SH-SY5Y (cell line): ENCODE results near the gene CCDC74B.
"Not testable (repeated sequence)": the region's sequence is repeated elsewhere in the genome, so short reads cannot be mapped to it uniquely, and the experiment has no call there.

Experiments used
- GATA2 ChIP-seq: IDR thresholded peaks from 2 replicates; pipeline ENCODE4 v1.6.1; 2011; ENCODE audit warnings: mild to moderate bottlenecking, low read depth, low read length
- GATA3 ChIP-seq: IDR thresholded peaks from 2 replicates; pipeline ENCODE4 v1.6.1; 2011; ENCODE audit warnings: low read depth, mild to moderate bottlenecking, low read length, moderate library complexity

The CCDC74B gene

DNA sequence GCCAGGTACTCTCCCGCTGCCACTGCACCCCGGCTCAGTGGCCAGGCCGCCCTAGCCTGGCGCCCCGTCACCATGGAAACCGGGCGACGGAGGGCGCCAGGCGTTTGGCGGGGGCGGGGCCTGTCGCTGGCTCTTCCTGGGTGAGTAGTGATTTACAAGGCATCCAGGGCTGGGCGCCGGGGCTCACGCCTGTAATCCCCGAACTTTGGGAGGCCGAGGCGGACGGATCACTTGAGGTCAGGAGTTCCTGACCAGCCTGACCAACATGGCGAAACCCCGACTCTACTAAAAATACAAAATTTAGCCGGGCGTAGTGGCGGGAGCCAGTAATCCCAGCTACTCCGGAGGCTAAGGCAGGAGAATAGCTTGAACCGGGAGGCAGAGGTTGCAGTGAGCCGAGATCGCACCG, at the start of gene CCDC74B:
TSS of gene CCDC74B (minus strand) at position 107 of the 409 bp plus-strand sequence. CDS start 116 bp downstream, outside the sequence.
- not testable (repeated sequence) for TF ChIP-seq GATA3, GATA2

DNA sequence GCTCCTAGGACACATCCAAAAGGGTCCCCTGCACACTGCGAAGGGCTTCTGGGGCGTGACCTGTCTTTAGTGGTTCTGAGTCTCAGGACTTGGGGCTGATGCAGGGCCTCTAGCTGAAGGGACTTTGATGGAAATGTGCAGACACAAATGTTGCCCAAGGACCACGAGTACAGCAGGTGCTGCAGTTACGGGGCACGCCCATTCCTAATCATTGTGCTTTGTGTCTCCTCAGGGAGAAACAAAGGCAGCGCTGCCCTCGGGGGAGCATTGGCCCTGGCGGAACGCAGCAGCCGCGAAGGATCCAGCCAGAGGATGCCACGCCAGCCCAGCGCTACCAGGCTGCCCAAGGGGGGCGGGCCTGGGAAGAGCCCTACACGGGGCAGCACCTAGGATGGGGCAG, 45.3 kb upstream of the CCDC74B start:
- TF ChIP-seq GATA3 (no peak), GATA2 (no peak)

DNA sequence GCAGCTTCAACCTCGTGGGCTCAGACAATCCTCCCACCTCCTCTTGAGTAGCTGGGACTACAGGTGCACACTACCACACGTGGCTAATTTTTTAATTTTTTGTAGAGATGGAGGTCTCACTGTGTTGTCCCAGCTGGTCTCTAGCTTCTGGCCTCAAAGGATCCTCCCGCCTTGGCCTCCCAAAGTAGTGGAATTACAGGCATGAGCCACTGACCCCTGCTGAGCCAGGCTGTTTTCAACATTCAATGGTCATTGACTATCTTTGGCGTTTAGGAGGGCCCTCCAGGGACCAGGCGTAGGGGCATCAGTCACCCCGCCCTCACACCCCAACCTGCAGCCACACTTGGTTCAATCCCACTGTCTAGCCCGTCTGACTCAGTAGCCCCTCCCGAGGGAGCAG, 42.4 kb upstream of the CCDC74B start:
- TF ChIP-seq GATA2 = no peak

DNA sequence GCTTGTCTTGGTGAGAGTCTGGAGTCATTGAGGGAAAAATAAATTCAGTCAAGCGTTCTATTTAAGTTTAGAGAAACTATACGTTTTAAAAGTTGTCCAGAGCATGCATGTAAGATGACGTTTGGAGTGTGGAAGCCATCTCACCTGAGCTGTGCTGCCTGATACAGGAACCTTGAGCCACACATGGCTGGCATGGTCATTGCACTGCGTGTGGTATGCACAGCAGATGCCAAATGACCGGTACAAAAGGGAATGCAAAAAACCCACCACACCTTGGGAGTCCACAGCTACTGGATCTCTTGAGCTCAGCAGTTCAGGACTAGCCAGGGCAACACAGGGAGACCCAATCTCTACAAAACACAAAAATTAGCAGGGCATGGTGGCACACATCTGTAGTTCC, 41.5 kb upstream of the CCDC74B start:
- TF ChIP-seq GATA2 (no peak), GATA3 (no peak)

GRCh38 chr2:130185896-130186295, 41.0 kb upstream of the CCDC74B start:
- TF ChIP-seq GATA3 (no peak), GATA2 (no peak)

DNA sequence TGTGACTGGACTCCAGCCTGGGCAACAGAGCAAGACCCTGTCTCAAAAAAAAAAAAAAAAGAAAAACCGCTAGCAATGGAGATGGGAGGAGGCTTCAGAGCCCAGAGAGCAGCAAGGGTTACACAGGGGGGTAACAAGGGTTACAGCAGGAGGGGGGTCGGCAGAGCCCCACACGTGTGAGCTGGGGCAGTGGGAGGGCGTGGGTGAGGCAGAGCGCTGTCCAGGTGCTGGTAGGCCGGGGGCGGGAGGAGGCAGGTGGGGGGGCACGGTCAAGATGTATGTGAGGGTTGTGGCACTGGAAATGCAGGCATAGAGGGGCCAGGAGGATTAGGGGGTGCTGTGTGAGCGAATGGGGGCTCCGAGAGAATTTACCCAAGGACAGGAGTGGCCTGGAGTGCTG, 40.5 kb upstream of the CCDC74B start:
- TF ChIP-seq GATA3 (no peak), GATA2 (no peak)

DNA sequence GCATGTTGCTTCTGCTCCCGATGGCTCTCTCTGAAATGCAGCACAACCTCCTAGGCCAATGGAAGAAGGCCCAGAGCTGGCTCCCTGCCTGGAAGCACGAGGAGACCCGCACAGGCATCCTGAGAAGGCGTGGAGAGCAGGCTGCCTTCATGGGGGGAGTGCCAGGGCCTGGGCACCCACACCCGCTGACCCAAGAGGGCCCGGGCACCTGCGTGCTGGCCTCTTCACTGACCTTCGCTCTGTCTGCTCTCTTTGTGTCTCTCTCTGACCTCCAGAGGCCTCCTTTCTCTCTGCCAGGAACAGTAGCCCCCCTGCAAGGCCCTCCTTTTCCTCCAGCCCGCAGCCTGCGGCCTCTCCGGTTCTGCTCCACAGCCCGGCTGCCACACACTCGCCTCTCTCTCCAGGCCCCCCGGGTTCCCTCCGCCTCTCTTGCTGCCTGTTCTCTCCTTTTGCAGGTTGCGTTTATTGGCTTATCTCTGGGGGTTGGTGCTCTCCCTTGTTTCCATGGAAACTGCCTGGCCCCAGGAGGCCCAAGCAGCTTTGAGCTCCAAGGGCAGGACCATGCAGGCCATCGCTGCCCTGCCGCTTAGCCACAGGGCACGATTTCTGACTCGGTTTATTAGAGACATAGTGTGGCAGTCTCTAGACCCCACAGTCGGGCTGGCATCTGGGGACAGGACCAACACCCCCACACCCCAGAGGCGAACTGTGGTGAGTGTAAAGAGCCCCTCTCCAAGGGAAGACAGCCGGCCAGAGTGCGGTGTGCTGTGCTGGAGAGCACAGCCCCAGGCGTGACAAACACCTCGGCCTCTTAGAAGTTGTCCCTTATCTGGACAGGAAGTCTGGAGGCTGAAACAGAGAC, 38.8 kb upstream of the CCDC74B start:
- TF ChIP-seq GATA3 (no peak), GATA2 (peak; percentile 70)

DNA sequence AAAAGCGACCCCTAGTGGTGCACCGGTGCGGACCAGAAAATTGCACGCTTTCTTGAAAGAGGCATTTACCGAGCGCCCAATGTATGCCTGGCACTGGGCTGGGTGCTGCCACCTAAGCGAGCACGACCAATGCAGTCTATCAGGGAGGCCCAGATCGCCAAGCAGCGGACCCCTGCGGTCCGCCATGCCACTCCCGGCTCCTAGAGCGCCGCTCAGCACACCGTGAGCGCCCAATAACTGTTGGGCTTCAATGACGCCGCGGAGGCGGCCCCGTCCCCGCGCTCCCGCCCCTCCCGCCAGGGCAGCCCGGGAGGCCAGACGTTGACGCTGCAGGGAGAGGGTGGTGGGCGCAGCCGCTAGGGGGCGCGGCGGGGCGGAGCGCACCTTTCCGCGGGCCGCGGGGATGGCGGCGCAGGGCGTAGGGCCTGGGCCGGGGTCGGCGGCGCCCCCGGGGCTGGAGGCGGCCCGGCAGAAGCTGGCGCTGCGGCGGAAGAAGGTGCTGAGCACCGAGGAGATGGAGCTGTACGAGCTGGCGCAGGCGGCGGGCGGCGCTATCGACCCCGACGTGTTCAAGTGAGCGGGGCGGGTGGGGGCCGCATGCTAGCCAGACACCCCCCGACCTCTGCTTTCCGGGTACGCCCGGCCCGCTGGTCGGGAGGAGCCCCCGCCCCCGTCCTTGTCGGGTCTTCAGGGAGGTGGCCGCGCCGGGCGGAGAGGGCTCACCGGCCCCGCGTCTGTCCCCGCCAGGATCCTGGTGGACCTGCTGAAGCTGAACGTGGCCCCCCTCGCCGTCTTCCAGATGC, 37.2 kb upstream of the CCDC74B start, which contains the start of gene MZT2B:
TSS of gene MZT2B (plus strand) at position 383 of the 803 bp plus-strand sequence. CDS start at position 404, 21 bp downstream.
- TF ChIP-seq GATA3, GATA2: not testable (repeated sequence)

DNA sequence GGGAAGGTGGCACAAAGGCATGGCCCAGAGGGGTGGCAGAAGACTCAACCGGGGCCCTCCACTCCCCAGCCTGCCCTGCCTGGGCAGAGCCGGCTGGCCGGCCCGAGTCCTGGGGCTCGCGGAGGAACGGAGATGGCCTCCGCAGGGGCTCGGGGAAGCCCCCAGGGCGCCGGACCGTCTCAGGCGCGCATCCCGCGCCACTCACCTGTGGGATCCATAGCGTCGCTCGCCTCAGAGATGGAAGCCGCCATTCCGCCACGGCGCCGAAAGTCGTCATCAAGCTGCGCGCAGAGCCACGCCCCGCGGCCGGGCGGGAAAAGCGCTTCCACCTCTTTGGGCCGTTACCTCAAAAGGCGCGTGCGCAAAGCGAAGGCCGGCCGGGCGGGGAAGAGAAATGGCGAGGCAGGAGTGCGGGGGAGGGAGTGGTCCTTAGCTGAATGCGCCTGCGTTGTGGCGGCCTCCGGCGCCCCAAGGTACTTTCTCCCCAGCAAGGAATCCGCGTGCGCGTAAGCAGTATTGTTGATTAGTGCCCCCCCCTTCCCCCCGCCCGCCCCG, 36.5 kb upstream of the CCDC74B start, which contains the start of gene SMPD4:
TSS of gene SMPD4 (minus strand) at position 278 of the 555 bp plus-strand sequence. CDS start 5,010 bp downstream, outside the sequence.
- TF ChIP-seq GATA2 (no peak), GATA3 (no peak)

DNA sequence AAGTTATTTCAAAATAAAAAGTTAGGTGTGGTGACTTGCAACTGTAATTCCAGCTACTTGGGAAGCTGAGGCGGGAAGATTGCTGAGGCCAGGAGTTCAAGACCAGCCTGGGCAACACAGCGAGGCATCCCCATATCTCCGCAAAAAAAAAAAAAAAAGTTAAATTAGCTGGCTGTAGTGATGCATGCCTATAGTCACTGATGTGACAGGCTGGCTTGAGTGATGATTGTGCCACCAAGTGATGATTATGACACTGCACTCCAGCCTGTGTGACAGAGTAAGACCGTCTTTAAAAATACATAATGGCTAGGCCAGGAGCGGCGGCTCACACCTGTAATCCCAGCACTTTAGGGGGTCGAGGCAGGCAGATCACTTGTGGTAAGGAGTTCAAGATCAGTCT, 25.0 kb upstream of the CCDC74B start:
- TF ChIP-seq GATA3 (no peak), GATA2 (no peak)

DNA sequence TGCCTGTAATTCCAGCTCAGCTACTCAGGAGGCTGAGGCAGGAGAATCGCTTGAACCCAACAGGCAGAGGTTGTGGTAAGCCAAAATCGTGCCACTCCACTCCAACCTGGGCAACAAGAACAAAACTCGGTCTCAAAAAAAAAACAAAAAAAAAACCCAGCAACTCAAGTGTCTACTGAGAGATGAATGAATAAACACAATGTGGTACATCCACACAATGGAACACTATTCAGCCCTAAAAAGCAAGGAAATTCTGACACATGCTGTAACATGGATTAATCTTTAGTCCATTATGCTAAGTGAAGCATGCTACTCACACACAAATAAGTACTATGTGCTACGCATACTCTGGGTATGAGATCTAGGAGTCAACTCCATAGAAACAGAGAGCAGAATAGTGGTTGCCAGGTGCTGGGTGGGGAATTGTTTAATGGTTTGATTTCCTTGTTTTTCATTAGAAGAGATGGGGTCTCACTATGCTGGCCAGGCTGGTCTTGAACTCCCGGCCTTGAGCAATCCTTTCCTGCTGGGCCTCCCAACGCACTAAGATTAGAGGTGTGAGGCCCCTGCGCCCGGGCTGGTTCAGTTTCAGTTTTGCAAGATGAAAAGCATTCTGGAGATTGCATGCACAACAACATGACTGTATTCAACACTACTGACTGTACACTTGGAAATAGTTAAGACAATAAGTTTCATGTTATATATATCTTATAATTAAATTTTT, 20.5 kb upstream of the CCDC74B start:
- TF ChIP-seq GATA2 (no peak), GATA3 (no peak)

DNA sequence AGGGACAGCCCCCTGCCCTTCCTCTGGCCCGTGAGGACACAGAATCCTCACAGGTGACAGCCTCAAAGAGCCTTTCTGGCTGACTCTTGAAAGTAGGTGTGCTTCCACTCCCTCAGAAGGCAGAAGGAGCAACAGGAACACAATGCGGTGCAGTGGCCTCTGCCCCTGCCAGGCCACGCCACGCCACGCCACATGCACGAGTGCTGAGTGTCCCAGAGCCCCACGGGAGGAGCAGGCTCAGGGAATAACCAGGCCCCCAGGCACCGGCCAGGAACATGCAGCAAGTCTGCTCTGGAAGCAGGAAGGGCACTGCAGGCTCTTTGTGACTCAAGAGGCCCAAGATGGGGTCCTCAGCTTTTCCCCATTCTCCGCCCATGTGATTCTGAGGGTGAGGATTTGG, 18.1 kb upstream of the CCDC74B start:
- TF ChIP-seq GATA2 (no peak), GATA3 (no peak)

GRCh38 chr2:130160131-130160530, 15.2 kb upstream of the CCDC74B start:
- TF ChIP-seq GATA2 (no peak), GATA3 (no peak)

GRCh38 chr2:130158631-130159030, 13.7 kb upstream of the CCDC74B start:
- TF ChIP-seq GATA2 (no peak), GATA3 (no peak)

DNA sequence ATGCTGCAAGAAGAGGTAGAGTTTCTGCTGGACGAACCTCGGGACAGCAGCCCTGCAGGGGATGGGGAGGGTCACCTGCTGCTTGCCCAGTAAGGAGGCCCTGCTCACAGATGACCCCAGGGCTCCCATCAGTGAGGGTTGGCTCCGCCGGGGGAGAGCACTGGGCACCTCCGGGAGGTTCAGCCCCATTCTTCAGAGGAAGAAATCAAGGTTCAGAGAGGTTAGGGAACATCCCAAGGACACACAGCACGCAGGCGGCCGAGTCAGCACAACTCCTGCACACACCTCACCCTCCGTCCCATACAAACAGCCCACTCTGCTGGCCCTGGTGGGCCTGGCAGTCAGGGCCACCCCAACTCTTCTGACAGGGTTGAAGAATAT, 11.7 kb upstream of the CCDC74B start:
- TF ChIP-seq GATA3 (no peak), GATA2 (no peak)
